PC-3 (cell line): ENCODE measurements around the gene ADH5. TPM values are rescaled to one million over a fixed set of nuclear protein-coding genes. Genes with fewer than 3 reads are reported as not detected.

Source experiments
- ATAC-seq: fragments of 200-7000 bp; cut with Tn5 transposase; 2 replicates; pipeline ENCODE4 v1.9.1; 2020; ENCODE audit warnings: mild to moderate bottlenecking, moderate library complexity
- BruUV-seq: library from RNA; stranded (reverse); fragments of 400-500 nt; replicated peaks from 2 replicates; lab custom pipeline; 2021; lab: Mats Ljungman, UMichigan
- CTCF ChIA-PET: fragments of 300-600 bp; sonication (Branson Sonifier 250); formaldehyde crosslinking; loops from one replicate; lab custom pipeline; 2022; ENCODE audit warnings: antibody characterized with exemption; lab: Charles Lee
- POLR2A ChIA-PET: fragments of 300-600 bp; sonication (Branson Sonifier 250); formaldehyde crosslinking; loops from one replicate; lab custom pipeline; 2022; ENCODE audit warnings: antibody characterized with exemption; ENCODE audit not compliant: unreplicated experiment; lab: Charles Lee
- DNase-seq: peaks from one replicate; pipeline ENCODE4 v3.0.0-alpha.2; 2015
- H2AFZ ChIP-seq: fragments of 300-600 bp; sonication (generic); 2 replicates; pipeline ENCODE4 v1.6.0; 2016; ENCODE audit warnings: antibody characterized with exemption, low read length
- H3F3A ChIP-seq: fragments of 300-600 bp; sonication (generic); one replicate; pipeline ENCODE4 v1.6.0; 2017; ENCODE audit warnings: antibody characterized with exemption, low read length, control low read depth, mild to moderate bottlenecking; ENCODE audit not compliant: unreplicated experiment
- H3K27ac ChIP-seq: fragments of 300-600 bp; sonication (generic); 2 replicates; pipeline ENCODE4 v1.5.1; 2016; ENCODE audit warnings: mild to moderate bottlenecking, low read length
- H3K27me3 ChIP-seq: fragments of 300-600 bp; sonication (generic); 2 replicates; pipeline ENCODE4 v1.6.1; 2016; ENCODE audit warnings: low read length, mixed read lengths
- H3K36me3 ChIP-seq: fragments of 300-600 bp; sonication (generic); 2 replicates; pipeline ENCODE4 v1.6.1; 2016; ENCODE audit warnings: low read depth, mixed run types, low read length, mixed read lengths
- H3K4me1 ChIP-seq: fragments of 300-600 bp; sonication (generic); 2 replicates; pipeline ENCODE4 v1.5.1; 2016; ENCODE audit warnings: low read length; ENCODE audit not compliant: insufficient read depth
- H3K4me2 ChIP-seq: fragments of 300-600 bp; sonication (generic); 2 replicates; pipeline ENCODE4 v1.6.0; 2016; ENCODE audit warnings: low read length
- H3K4me3 ChIP-seq: fragments of 300-600 bp; sonication (generic); 2 replicates; pipeline ENCODE4 v1.5.1; 2016; ENCODE audit warnings: mild to moderate bottlenecking, low read length, mixed read lengths
- H3K79me2 ChIP-seq: fragments of 300-600 bp; sonication (generic); 2 replicates; pipeline ENCODE4 v1.6.1; 2017; ENCODE audit warnings: low read length, mixed read lengths
- H3K9ac ChIP-seq: fragments of 300-600 bp; sonication (generic); 2 replicates; pipeline ENCODE4 v1.6.0; 2016; ENCODE audit warnings: mild to moderate bottlenecking, low read length
- H3K9me2 ChIP-seq: fragments of 300-600 bp; sonication (generic); replicated peaks from 2 replicates; pipeline ENCODE4 v1.6.1; 2016; ENCODE audit warnings: mixed run types, low read length, mixed read lengths
- H3K9me3 ChIP-seq: fragments of 300-600 bp; sonication (generic); 2 replicates; pipeline ENCODE4 v1.6.1; 2016; ENCODE audit warnings: low read length, mixed read lengths
- H4K20me1 ChIP-seq: fragments of 300-600 bp; sonication (generic); 2 replicates; pipeline ENCODE4 v1.6.1; 2016; ENCODE audit warnings: low read length, mixed read lengths
- CTCF ChIP-seq: fragments of 300-600 bp; sonication (generic); conservative IDR thresholded peaks from 2 replicates; pipeline ENCODE4 v1.5.1; 2017; ENCODE audit warnings: antibody characterized with exemption, low read depth, mild to moderate bottlenecking, low read length
- EZH2 ChIP-seq: fragments of 300-600 bp; sonication (generic); IDR thresholded peaks from one replicate; pipeline ENCODE4 v1.6.1; 2017; ENCODE audit warnings: antibody characterized with exemption, mild to moderate bottlenecking, low read length; ENCODE audit not compliant: unreplicated experiment
- EZH2phosphoT487 ChIP-seq: fragments of 300-600 bp; sonication (generic); IDR thresholded peaks from 2 replicates; pipeline ENCODE4 v1.6.1; 2018; ENCODE audit warnings: mild to moderate bottlenecking, antibody characterized with exemption, low read length, borderline replicate concordance
- intact Hi-C: fragments of 100-400 bp; cut with micrococcal nuclease; formaldehyde crosslinking; loops from 2 replicates; pipeline ENCODE4 v1.9.0; 2023
- total RNA-seq: library from RNA; depleted of rRNA; stranded (reverse); fragments of >200 nt; gene quantifications from 2 replicates; pipeline ENCODE4 v1.2.3, GENCODE V29; 2014

Gene ADH5
- total RNA-seq, 1 experiment from 2014 or later: 94.5 TPM

DNA sequence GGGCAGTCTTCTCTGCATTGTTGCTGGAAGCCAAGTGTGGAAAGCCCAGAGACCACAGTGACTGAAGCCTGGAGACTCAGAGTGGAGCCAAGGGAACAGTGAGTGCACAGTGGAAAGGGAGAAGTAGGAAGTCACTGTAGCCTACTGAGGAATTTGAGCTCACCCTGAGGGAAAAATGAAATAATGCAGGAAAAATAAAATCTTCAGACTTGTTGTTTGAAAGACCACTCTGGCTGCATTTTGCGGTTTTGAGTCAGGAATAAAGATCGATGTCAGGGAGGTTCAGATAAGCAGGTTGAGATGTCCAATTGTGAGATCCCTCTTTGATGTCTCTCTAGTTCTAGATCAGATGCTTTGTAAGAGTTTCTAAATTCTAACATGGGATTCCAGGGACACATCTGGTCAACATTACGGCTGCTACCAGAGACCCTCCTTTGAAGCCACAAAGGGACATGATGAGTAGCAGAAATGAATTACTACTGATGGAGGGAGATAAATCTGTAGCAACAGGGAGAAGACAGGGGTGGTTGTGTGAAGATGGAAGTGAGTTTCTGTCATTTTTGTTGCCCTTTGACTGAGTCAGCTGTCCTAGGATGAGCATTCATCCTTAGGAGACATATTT, 47.1 kb upstream of the ADH5 start:
- intact Hi-C loops: no loop called here
- no peak overlapping the region for H3K9ac ChIP-seq
- BruUV-seq: no TSS peak
- H3K36me3 ChIP-seq: no peaks in the 10 kb centered on the region
- no peaks in the 10 kb centered on the region for H3K9me2 ChIP-seq
- H3K27ac ChIP-seq: no peak overlapping the region
- no peak overlapping the region for H3K4me3 ChIP-seq
- H3K27me3 ChIP-seq: no peaks in the 10 kb centered on the region
- no peak for TF ChIP-seq EZH2phosphoT487
- H3K4me1 ChIP-seq: no peaks in the 10 kb centered on the region
- H3K4me2 ChIP-seq: no peak overlapping the region
- no peaks in the 10 kb centered on the region for H3K9me3 ChIP-seq
- ChIA-PET POLR2A (no interaction called here), CTCF (no interaction called here)
- no peak for DNase-seq
- no peak for ATAC-seq
- no peaks in the 10 kb centered on the region for H3F3A ChIP-seq
- H3K79me2 ChIP-seq: no peaks in the 10 kb centered on the region
- H4K20me1 ChIP-seq: no peaks in the 10 kb centered on the region
- H2AFZ ChIP-seq: no peak overlapping the region

DNA sequence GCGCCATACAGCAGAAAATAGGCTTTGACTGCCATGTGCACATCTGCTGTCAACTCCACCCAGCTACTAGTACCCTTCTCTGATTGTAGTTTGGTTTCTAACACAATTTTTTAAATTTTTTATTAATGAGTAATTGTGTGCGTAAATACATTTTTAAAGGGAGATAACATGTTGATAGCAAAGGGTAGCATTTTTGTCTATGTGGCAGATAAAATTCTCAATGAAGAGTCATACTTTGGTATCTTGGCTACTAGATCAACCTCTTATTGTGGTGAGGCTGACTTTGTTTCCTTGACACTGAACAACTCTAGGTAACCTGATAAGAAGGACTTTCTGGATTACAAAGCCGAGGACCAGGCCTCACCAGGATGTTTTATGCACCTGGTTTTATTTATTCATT, 46.0 kb upstream of the ADH5 start:
- H3K36me3 ChIP-seq: no peaks in the 10 kb centered on the region; the same call in 1 of the 2 replicates
- H3K4me3 ChIP-seq: no peak overlapping the region
- H3K27ac ChIP-seq: no peak overlapping the region
- H3K4me1 ChIP-seq: no peaks in the 10 kb centered on the region
- no peak overlapping the region for H3K9ac ChIP-seq
- CTCF ChIA-PET: no interaction called here
- no peak overlapping the region for H2AFZ ChIP-seq
- BruUV-seq: no TSS peak
- H3K9me3 ChIP-seq: peaks cover 7% of the 10 kb centered on the region; the same call in 1 of the 2 replicates
- POLR2A ChIA-PET: interaction anchor here (0.6 kb wide), 1 partner anchor 15 kb away, joined by 4 read pairs; no protein-coding TSS in a partner anchor
- no peaks in the 10 kb centered on the region for H3K79me2 ChIP-seq
- DNase-seq (no peak), ATAC-seq (no peak)
- no peaks in the 10 kb centered on the region for H3K27me3 ChIP-seq
- no peaks in the 10 kb centered on the region for H3F3A ChIP-seq
- TF ChIP-seq EZH2 (no peak), CTCF (no peak), EZH2phosphoT487 (no peak)
- H3K9me2 ChIP-seq: no peaks in the 10 kb centered on the region
- H4K20me1 ChIP-seq: no peaks in the 10 kb centered on the region
- intact Hi-C loops: no loop called here
- no peak overlapping the region for H3K4me2 ChIP-seq

DNA sequence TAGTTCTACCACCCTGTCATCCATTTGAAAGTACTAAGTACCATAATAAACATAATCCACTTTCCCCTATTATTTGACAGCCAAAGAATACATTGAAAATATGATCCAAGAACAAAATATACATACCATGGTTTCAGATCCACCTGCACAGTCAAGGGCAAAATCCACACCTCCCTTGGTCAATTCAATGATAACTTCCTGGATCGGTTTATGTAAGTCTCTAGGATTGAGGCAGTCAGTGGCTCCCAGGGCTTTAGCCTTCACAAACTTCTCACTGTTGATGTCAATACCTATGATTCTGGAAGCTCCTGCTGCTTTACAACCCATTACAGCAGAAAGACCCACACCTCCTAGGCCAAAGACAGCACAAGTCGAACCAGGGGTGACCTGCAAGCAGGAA, 42.8 kb upstream of the ADH5 start:
- no peak for TF ChIP-seq EZH2phosphoT487
- TF ChIP-seq CTCF: no peak
- TF ChIP-seq EZH2: no peak
- Histone ChIP-seq H3K4me2 (no peak overlapping the region), H3K36me3 (no peaks in the 10 kb centered on the region; the same call in 1 of the 2 replicates), H3F3A (no peaks in the 10 kb centered on the region), H3K9me3 (peaks cover 9% of the 10 kb centered on the region; the same call in 1 of the 2 replicates), H3K4me1 (no peaks in the 10 kb centered on the region), H3K9ac (no peak overlapping the region), H4K20me1 (no peaks in the 10 kb centered on the region), H2AFZ (no peak overlapping the region), H3K27me3 (no peaks in the 10 kb centered on the region), H3K9me2 (no peaks in the 10 kb centered on the region), H3K4me3 (no peak overlapping the region), H3K79me2 (no peaks in the 10 kb centered on the region), H3K27ac (no peak overlapping the region)
- BruUV-seq: no TSS peak
- intact Hi-C loops: no loop called here
- no peak for ATAC-seq
- POLR2A ChIA-PET: no interaction called here
- no peak for DNase-seq
- CTCF ChIA-PET: no interaction called here
